T-helper 1 cell treated with Interleukin-12 subunit alpha and Interleukin-12 subunit beta and Interleukin-4 antibody, amounts not matched to agents 30 ng/mL and 1 ng/mL, for 36 hours (primary cell): Measurements from ENCODE around the gene FBXW5. TPM values are rescaled to one million over a fixed set of nuclear protein-coding genes. Genes with fewer than 3 reads are reported as not detected.

ENCODE experiments used
- intact Hi-C: fragments of 100-400 bp; cut with micrococcal nuclease; formaldehyde crosslinking; loops from one replicate; pipeline ENCODE4 v1.15.1; 2024
- total RNA-seq: library from RNA; stranded (reverse); gene quantifications from 2 replicates; pipeline ENCODE4 v1.2.3, GENCODE V29; 2022

The FBXW5 gene
- total RNA-seq, 1 donor from 2014 or later: 119 TPM

- intact Hi-C loops: loop anchor here (1.0 to 2.0 kb wide), 3 partner anchors 28 to 85 kb away; partner anchors contain the start of gene PAXX
These were observed 5.5 kb upstream of the FBXW5 start for GRCh38 chr9:136949817-136950655.

- intact Hi-C loops: no loop called here
These were observed 4.8 kb upstream of the FBXW5 start for GRCh38 chr9:136949239-136949816.

GRCh38 chr9:136947955-136948510 is 3.5 kb upstream of the FBXW5 start:
- intact Hi-C loops: no loop called here

- intact Hi-C loops: no loop called here
These were observed 2.7 kb upstream of the FBXW5 start for GRCh38 chr9:136947028-136947891.

- intact Hi-C loops: no loop called here
These were observed 1.9 kb upstream of the FBXW5 start for GRCh38 chr9:136946228-136947027.

GRCh38 chr9:136945333-136946227 is 1.0 kb upstream of the FBXW5 start:
- intact Hi-C loops: no loop called here

GRCh38 chr9:136944212-136944518 is 373 bp downstream of the FBXW5 start:
- intact Hi-C loops: loop anchor here (1.0 kb wide), 8 partner anchors 34 to 153 kb away; partner anchors contain the start of genes MAN1B1, PAXX, PHPT1 and TMEM141

- intact Hi-C loops: loop anchor here (1.0 kb wide), 8 partner anchors 35 to 152 kb away; partner anchors contain the start of genes MAN1B1, PAXX, PHPT1 and TMEM141
These were observed 987 bp downstream of the FBXW5 start for GRCh38 chr9:136943291-136944211.

GRCh38 chr9:136942881-136943230 is 1.7 kb downstream of the FBXW5 start:
- intact Hi-C loops: no loop called here

- intact Hi-C loops: no loop called here
These were observed 2.2 kb downstream of the FBXW5 start for GRCh38 chr9:136942112-136942880.

GRCh38 chr9:136941231-136942111 is 3.1 kb downstream of the FBXW5 start:
- intact Hi-C loops: no loop called here

- intact Hi-C loops: no loop called here
These were observed 3.9 kb downstream of the FBXW5 start for GRCh38 chr9:136940526-136941230.

- intact Hi-C loops: no loop called here
These were observed 4.5 kb downstream of the FBXW5 start for GRCh38 chr9:136939996-136940525.

- intact Hi-C loops: no loop called here
These were observed 5.0 kb downstream of the FBXW5 start for GRCh38 chr9:136939431-136939995.

- intact Hi-C loops: no loop called here
These were observed 7.1 kb downstream of the FBXW5 start for GRCh38 chr9:136937186-136938001.
